ENCODE data around the gene ZFP57.

The ZFP57 gene

DNA sequence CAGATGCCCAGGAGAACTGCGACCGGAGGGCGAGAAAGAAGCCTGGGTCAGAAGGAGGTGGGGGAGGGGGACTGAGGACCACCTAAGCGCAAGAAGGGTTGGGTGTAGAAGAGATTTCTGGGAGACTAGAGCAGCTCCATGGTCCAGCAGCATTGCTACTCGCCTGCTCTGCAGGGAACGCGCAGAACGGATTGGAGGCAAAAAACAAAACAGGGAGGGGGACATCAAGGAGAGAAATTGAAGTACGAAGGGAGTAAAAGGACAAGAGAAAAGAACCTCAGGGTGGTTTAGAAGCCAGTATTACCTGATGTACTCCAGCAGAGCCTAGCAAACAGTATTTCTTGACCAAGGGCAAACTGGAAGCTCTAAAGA lies 47.4 kb downstream of the ZFP57 start:
- H3K27me3 ChIP-seq (ENCODE audit: control insufficient read depth in 2 of 2, insufficient read depth in 2 of 2, low read length in 2 of 2), result peaks cover 13 to 15% of the 10 kb centered on the region in 2 donors
- no peaks in the 10 kb centered on the region for H3K9me3 ChIP-seq (ENCODE audit: control insufficient read depth in 2 of 2, low read length in 2 of 2)
- H3K4me1 ChIP-seq (ENCODE audit: control insufficient read depth in 2 of 2, insufficient read depth in 2 of 2, low read length in 2 of 2), result peaks cover 14 to 20% of the 10 kb centered on the region in 2 donors
- H3K4me3 ChIP-seq (ENCODE audit: low read length in 2 of 2), result peak overlapping the region; percentile 68 to 78
- peak overlapping the region; percentile 56 to 59 for H3K27ac ChIP-seq (ENCODE audit: low read depth in 2 of 2, low read length in 2 of 2)
- H3K36me3 ChIP-seq (ENCODE audit: control insufficient read depth in 2 of 2, insufficient read depth in 2 of 2, low read length in 2 of 2), result no peaks in the 10 kb centered on the region
- H3K9ac ChIP-seq (ENCODE audit: low read depth in 1 of 2, low read length in 2 of 2), result peak overlapping the region; percentile 58 to 60

DNA sequence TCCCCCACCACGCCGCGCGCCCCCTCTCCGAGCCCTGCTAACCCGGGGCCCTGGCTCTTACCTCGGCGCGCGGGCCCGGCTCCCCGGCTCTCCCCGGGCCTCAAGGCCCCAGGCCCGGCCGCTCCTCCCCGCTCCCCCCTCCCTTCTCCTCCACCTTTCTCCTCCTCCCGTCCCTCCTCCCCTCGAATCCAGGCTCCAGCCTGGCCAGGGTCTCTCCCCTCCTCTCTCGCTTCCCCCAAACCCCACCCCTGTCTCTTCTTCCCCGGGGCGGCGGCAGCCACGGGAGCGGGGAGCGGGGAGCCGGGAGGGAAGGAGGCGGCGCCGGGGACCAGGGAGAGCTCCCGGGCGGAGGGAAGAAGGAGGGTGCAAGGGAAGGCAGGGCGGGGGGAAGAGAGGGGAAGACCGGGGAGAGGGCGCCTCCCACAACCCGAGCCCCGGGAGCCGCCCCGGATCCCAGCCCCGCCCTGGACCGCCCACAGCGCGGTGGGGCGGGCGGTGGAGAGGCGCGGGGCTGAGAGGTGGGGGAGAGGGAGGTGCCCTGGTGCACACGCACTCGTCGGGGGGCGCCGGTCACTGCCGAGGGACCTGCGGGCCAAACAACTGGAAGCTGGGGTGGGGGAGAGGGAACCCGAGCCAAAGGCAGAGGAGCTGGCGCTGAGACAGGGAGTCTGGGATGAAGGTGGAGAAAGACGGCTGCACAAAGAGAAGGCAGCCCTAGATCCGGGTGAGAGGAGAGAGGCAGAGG lies 48.0 kb downstream of the ZFP57 start, which contains the start of gene GABBR1:
TSS of gene GABBR1 (minus strand) at position 395 of the 745 bp plus-strand sequence. CDS start 798 bp downstream, outside the sequence.
- Histone ChIP-seq H3K27ac (ENCODE audit: low read depth in 2 of 2, low read length in 2 of 2) (peak within 1 kb of the TSS; percentile 56 to 59), H3K36me3 (ENCODE audit: control insufficient read depth in 2 of 2, insufficient read depth in 2 of 2, low read length in 2 of 2) (no peaks in the 10 kb centered on the region), H3K9ac (ENCODE audit: low read depth in 1 of 2, low read length in 2 of 2) (peak within 1 kb of the TSS; percentile 58 to 60), H3K4me1 (ENCODE audit: control insufficient read depth in 2 of 2, insufficient read depth in 2 of 2, low read length in 2 of 2) (peaks cover 14 to 24% of the 10 kb centered on the region in 2 donors), H3K27me3 (ENCODE audit: control insufficient read depth in 2 of 2, insufficient read depth in 2 of 2, low read length in 2 of 2) (peaks cover 13 to 15% of the 10 kb centered on the region in 2 donors), H3K4me3 (ENCODE audit: low read length in 2 of 2) (peak within 1 kb of the TSS; percentile 68 to 78), H3K9me3 (ENCODE audit: control insufficient read depth in 2 of 2, low read length in 2 of 2) (no peaks in the 10 kb centered on the region)

DNA sequence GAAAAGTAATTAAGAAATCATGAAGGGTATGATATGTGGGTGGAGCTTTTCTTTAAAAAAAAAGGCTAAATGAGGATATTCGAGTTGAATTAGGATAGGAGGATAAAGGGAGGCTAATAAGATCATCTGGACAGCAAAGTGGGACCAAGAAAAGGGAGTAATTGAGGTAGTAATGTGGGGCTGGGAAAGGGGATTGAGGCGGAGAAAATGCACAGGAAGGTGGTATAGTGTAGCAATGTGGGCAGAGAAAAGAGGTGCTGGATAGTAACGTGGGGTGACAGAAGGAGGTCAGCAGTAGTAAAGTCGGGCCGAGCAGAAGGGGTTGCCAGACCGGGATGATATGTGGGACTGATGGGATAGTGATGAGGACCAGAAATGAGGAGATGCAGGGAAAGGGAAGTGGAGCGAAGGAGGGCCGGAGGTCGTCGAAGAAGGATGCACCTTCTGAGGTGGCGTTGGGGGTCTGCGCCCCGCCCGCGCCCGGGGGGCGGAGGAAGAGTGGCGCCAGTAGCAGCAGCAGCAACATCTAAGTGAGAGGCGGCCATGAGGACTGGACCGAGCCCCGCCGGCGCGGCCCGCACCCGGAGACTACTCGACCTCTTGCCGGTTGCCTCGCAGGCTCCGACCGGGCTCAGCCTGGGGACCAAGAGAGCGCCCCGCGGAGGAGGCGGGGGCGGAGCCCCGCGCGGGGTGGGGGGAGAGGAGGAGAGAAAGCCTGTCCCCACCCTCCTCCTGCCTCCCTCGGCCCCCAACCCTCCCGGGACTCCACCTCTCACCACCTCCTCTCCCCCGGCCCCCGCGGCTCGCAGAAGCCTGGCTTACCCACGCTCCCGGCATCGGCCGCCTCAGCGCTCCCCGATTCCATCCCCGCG lies 48.9 kb downstream of the ZFP57 start:
- H3K27me3 ChIP-seq (ENCODE audit: control insufficient read depth in 2 of 2, insufficient read depth in 2 of 2, low read length in 2 of 2), result peaks cover 13 to 15% of the 10 kb centered on the region in 2 donors
- H3K36me3 ChIP-seq (ENCODE audit: control insufficient read depth in 2 of 2, insufficient read depth in 2 of 2, low read length in 2 of 2), result no peaks in the 10 kb centered on the region
- H3K9ac ChIP-seq (ENCODE audit: low read depth in 1 of 2, low read length in 2 of 2), result peak overlapping the region; percentile 39 to 41
- peaks cover 14 to 24% of the 10 kb centered on the region in 2 donors for H3K4me1 ChIP-seq (ENCODE audit: control insufficient read depth in 2 of 2, insufficient read depth in 2 of 2, low read length in 2 of 2)
- H3K4me3 ChIP-seq (ENCODE audit: low read length in 2 of 2), result peak overlapping the region; percentile 68 to 71
- H3K9me3 ChIP-seq (ENCODE audit: control insufficient read depth in 2 of 2, low read length in 2 of 2), result no peaks in the 10 kb centered on the region
- peak overlapping the region; percentile 32 to 59 for H3K27ac ChIP-seq (ENCODE audit: low read depth in 2 of 2, low read length in 2 of 2)

DNA sequence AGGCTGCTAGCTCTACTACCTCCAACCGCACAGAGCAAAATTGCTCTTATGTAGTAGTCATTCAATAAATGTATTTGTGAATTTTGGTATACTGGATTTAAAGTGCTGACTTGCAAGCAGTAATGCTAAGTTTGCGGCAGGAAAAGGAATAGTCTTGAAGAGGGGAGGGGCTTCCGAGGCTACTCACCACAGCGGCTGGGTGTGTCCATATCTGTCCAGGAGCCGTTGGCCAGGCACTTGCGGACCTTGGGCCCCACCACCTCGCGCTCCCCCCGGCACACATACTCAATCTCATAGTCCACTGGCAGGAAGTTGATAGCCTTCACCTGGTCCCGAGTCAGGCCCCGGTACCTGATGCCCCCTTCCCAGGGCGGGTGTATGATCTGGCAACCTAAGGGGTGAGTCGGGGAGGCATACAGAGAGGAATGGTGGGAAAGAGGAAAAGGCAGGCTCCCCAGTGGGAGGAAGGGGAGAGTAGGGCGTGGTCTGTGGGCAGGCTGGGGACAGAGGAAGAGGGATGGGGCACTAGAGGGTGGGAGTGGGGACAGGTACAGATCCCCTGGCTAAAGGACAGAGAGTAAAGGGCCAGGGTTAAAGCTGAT lies 49.6 kb downstream of the ZFP57 start:
- Histone ChIP-seq H3K9ac (ENCODE audit: low read depth in 1 of 2, low read length in 2 of 2) (no peak overlapping the region), H3K9me3 (ENCODE audit: control insufficient read depth in 2 of 2, low read length in 2 of 2) (no peaks in the 10 kb centered on the region), H3K36me3 (ENCODE audit: control insufficient read depth in 2 of 2, insufficient read depth in 2 of 2, low read length in 2 of 2) (no peaks in the 10 kb centered on the region), H3K27ac (ENCODE audit: low read depth in 2 of 2, low read length in 2 of 2) (no peak overlapping the region), H3K4me3 (ENCODE audit: low read length in 2 of 2) (no peak overlapping the region), H3K27me3 (ENCODE audit: control insufficient read depth in 2 of 2, insufficient read depth in 2 of 2, low read length in 2 of 2) (peaks cover 13 to 15% of the 10 kb centered on the region in 2 donors), H3K4me1 (ENCODE audit: control insufficient read depth in 2 of 2, insufficient read depth in 2 of 2, low read length in 2 of 2) (peaks cover 14 to 24% of the 10 kb centered on the region in 2 donors)

DNA sequence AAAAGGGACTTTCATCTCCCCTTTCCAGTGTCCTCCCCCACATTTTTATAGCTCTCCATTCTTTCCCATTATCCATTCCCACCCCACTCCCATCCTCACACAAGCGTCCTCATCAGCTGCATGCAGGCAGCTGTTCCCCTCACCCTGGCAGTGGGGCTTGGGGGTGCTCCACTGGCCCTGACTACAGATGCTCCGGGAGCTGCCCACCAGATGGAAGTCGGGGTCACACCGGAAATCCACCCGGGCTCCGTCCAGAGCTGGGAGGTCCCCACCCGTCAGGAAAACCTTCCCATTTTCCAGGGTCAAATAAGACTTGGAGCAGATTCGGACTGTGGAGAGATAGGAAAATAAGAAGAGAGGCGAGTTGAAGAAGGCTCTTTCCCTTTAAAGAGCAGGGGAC lies 50.6 kb downstream of the ZFP57 start:
- Histone ChIP-seq H3K36me3 (ENCODE audit: control insufficient read depth in 2 of 2, insufficient read depth in 2 of 2, low read length in 2 of 2) (no peaks in the 10 kb centered on the region), H3K4me3 (ENCODE audit: low read length in 2 of 2) (no peak overlapping the region), H3K9me3 (ENCODE audit: control insufficient read depth in 2 of 2, low read length in 2 of 2) (no peaks in the 10 kb centered on the region), H3K27me3 (ENCODE audit: control insufficient read depth in 2 of 2, insufficient read depth in 2 of 2, low read length in 2 of 2) (peaks cover 13 to 15% of the 10 kb centered on the region in 2 donors), H3K27ac (ENCODE audit: low read depth in 2 of 2, low read length in 2 of 2) (no peak overlapping the region), H3K4me1 (ENCODE audit: control insufficient read depth in 2 of 2, insufficient read depth in 2 of 2, low read length in 2 of 2) (peaks cover 14 to 24% of the 10 kb centered on the region in 2 donors), H3K9ac (ENCODE audit: low read depth in 1 of 2, low read length in 2 of 2) (no peak overlapping the region)

DNA sequence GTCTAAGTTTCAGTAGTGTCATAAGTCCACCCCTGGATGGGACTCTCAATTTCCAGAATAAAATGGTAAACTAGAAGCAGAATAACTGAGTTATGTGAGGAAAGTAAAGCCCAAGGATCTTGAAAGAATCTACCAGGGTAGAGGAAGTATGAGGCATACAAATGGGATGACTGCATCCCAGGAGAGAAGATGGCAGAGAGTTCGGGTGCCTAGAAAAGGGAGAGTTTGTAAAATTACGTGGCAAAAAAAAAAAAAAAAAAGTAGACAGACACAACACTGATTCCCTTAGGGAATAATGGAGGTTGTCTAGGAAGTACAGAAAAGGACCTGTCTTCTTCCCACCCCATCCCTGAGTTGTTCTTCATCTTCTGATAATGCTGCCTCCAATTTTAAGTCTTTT lies 51.4 kb downstream of the ZFP57 start:
- Histone ChIP-seq H3K27ac (ENCODE audit: low read depth in 2 of 2, low read length in 2 of 2) (no peak overlapping the region), H3K4me1 (ENCODE audit: control insufficient read depth in 2 of 2, insufficient read depth in 2 of 2, low read length in 2 of 2) (peaks cover 14 to 24% of the 10 kb centered on the region in 2 donors), H3K9me3 (ENCODE audit: control insufficient read depth in 2 of 2, low read length in 2 of 2) (no peaks in the 10 kb centered on the region), H3K4me3 (ENCODE audit: low read length in 2 of 2) (no peak overlapping the region), H3K27me3 (ENCODE audit: control insufficient read depth in 2 of 2, insufficient read depth in 2 of 2, low read length in 2 of 2) (peaks cover 13 to 15% of the 10 kb centered on the region in 2 donors), H3K36me3 (ENCODE audit: control insufficient read depth in 2 of 2, insufficient read depth in 2 of 2, low read length in 2 of 2) (no peaks in the 10 kb centered on the region), H3K9ac (ENCODE audit: low read depth in 1 of 2, low read length in 2 of 2) (no peak overlapping the region)

DNA sequence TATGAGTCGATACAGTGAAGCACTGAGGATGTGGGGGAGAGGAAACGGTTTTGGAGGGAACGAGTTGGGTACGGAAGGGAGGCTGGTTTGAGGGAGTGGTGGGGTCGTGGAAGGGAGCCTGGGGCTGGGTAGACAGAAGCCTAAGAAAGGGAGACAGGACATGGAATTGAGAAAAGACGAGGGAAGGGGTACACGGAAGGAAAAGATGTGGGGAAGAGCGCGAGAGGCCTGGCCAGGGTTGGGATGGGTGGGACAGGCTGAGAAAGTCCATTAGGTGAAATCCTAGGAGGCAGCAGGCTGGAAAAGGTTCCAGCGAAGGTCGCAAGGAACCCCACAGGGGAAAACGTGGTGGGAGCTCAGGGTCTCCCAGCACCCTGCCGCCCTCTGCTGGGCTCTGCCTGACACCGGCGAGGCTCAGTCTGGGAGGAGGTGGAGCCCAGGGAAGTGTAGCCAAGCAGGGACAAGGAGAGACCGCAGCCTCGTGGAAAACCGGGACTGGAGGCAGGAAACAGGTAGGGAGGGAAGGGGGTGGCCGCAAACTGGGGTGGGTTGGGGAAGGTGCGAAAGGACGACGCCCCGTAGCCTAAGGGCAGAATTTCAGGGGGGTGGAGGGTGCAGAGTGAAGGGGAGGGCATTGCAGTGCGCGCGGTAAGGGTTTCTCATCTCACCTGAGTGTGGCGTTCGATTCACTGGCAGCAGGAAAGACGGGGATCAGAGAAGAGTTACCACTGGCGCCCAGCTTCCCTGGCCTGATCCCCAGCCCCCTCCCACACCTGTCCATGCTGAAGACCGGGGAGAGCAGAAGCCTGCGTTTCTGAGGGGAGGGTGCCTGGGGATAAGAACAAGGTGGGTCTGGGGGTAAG lies 52.3 kb downstream of the ZFP57 start:
- Histone ChIP-seq H3K36me3 (ENCODE audit: control insufficient read depth in 2 of 2, insufficient read depth in 2 of 2, low read length in 2 of 2) (no peaks in the 10 kb centered on the region), H3K4me1 (ENCODE audit: control insufficient read depth in 2 of 2, insufficient read depth in 2 of 2, low read length in 2 of 2) (peaks cover 14 to 22% of the 10 kb centered on the region in 2 donors), H3K9ac (ENCODE audit: low read depth in 1 of 2, low read length in 2 of 2) (peak overlapping the region; percentile 41 to 59), H3K4me3 (ENCODE audit: low read length in 2 of 2) (peak overlapping the region; percentile 68 to 82), H3K27ac (ENCODE audit: low read depth in 2 of 2, low read length in 2 of 2) (peak overlapping the region; percentile 46 to 52), H3K9me3 (ENCODE audit: control insufficient read depth in 2 of 2, low read length in 2 of 2) (no peaks in the 10 kb centered on the region), H3K27me3 (ENCODE audit: control insufficient read depth in 2 of 2, insufficient read depth in 2 of 2, low read length in 2 of 2) (peaks cover 13 to 15% of the 10 kb centered on the region in 2 donors)

DNA sequence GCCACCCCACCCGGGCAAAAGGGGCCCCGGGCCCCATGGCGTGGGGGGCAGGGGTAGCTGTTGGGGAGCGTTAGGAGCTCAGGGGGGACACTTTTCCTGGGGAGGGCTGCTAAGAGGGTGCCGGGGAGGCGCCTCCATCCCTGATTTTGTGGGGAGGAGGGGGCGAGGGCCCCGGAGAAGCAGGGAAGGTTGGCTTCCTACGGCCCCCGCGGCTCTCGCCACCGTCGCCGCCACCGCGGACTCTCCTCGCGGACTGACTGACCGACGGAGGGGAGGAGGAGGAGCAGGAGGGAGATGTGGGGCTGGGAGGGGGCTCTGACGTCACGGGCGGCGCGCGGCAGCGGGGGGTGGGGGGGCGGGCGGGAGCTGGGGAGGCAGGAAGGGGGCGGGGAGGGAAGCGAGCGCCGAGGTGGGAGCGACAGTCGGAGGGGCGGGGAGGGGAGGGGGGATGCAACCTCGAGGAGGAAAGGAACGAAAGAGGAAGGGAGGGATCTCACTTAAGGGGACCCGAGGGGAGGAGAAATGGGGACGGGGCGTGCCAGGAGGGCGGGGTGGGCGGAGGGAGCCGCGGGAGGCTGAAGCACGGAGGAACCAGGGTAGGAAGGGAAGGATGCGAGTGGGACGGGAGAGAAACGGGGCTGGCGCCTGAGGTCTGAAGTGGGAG lies 53.1 kb downstream of the ZFP57 start:
- Histone ChIP-seq H3K9ac (ENCODE audit: low read depth in 1 of 2, low read length in 2 of 2) (peak overlapping the region; percentile 41 to 61), H3K27ac (ENCODE audit: low read depth in 2 of 2, low read length in 2 of 2) (peak overlapping the region; percentile 46 to 52), H3K36me3 (ENCODE audit: control insufficient read depth in 2 of 2, insufficient read depth in 2 of 2, low read length in 2 of 2) (no peaks in the 10 kb centered on the region), H3K27me3 (ENCODE audit: control insufficient read depth in 2 of 2, insufficient read depth in 2 of 2, low read length in 2 of 2) (peaks cover 13 to 15% of the 10 kb centered on the region in 2 donors), H3K4me1 (ENCODE audit: control insufficient read depth in 2 of 2, insufficient read depth in 2 of 2, low read length in 2 of 2) (peaks cover 11 to 19% of the 10 kb centered on the region in 2 donors), H3K4me3 (ENCODE audit: low read length in 2 of 2) (peak overlapping the region; percentile 68 to 82), H3K9me3 (ENCODE audit: control insufficient read depth in 2 of 2, low read length in 2 of 2) (no peaks in the 10 kb centered on the region)

All from mucosa of rectum (tissue), 2 donors.